ENCODE measurements around the gene RER1.

The RER1 gene

GRCh38 chr1:2353551-2354438 is 37.8 kb upstream of the RER1 start:
- DNase-seq (ENCODE audit: low read depth) = no peak

GRCh38 chr1:2354511-2355372 is 36.9 kb upstream of the RER1 start:
- DNase-seq (ENCODE audit: low read depth) = no peak

GRCh38 chr1:2355373-2356261 is 36.0 kb upstream of the RER1 start:
- no peak for DNase-seq (ENCODE audit: low read depth)

- DNase-seq (ENCODE audit: low read depth) = no peak
Measured at GRCh38 chr1:2356401-2356800, 35.2 kb upstream of the RER1 start.

- DNase-seq (ENCODE audit: low read depth) = no peak
Measured at GRCh38 chr1:2356911-2357845, 34.5 kb upstream of the RER1 start.

GRCh38 chr1:2358072-2358471 is 33.6 kb upstream of the RER1 start:
- no peak for DNase-seq (ENCODE audit: low read depth)

GRCh38 chr1:2358651-2359640 is 32.7 kb upstream of the RER1 start:
- no peak for DNase-seq (ENCODE audit: low read depth)

- no peak for DNase-seq (ENCODE audit: low read depth)
Measured at GRCh38 chr1:2360588-2361364, 30.9 kb upstream of the RER1 start.

- DNase-seq (ENCODE audit: low read depth) = no peak
Measured at GRCh38 chr1:2363847-2364513, 27.7 kb upstream of the RER1 start.

GRCh38 chr1:2368053-2368744 is 23.4 kb upstream of the RER1 start:
- no peak for DNase-seq (ENCODE audit: low read depth)

GRCh38 chr1:2372551-2373490 is 18.8 kb upstream of the RER1 start:
- DNase-seq (ENCODE audit: low read depth) = no peak

GRCh38 chr1:2373551-2374251 is 17.9 kb upstream of the RER1 start:
- DNase-seq (ENCODE audit: low read depth) = no peak

- DNase-seq (ENCODE audit: low read depth) = no peak
Measured at GRCh38 chr1:2374252-2375155, 17.1 kb upstream of the RER1 start.

GRCh38 chr1:2375246-2375922 is 16.3 kb upstream of the RER1 start:
- no peak for DNase-seq (ENCODE audit: low read depth)
